ENCODE data around the gene FZD10.

FZD10 gene

DNA sequence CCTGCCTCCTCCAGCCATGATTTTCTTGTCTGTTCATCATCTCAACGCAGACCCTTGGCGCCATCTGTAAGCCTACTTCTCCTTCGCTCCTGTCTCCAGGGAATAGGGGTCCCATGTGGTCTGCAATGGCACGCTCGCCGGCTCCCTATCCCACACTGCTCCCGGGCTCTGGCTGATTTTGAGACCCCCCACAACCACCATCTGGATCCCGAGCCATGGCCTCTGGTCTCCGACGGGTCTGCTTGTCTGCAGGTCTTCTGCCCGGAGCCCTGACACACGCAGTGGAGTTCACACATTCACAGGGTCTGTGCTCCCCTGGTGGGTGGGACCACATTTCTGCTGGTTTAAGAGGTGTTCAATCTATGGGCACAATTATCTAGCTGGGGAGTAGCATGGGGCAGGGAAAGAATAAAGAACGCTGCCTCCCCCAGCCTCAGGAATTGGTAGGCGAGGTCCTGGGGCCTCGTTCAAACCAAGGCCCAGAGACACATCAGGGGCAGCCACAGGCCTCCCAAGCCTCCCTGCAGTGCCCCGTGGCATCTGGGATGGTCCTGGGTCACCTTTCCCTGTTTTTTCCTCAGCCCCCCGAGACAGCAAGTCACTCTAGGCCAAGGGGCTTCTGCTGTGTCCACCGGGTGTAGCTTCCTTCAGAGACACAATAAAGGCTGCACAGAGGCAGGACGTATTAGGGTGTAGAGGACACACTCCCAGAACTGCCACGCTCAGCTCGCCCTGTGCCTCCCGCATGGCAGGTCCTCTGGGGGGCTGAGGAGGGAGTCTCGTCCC is 21.5 kb downstream of the FZD10 start:
- DNase-seq = no peak

- DNase-seq = no peak
Measured at GRCh38 chr12:130184404-130185090, 22.3 kb downstream of the FZD10 start.

- no peak for DNase-seq
Measured at GRCh38 chr12:130185455-130186391, 23.5 kb downstream of the FZD10 start.

DNA sequence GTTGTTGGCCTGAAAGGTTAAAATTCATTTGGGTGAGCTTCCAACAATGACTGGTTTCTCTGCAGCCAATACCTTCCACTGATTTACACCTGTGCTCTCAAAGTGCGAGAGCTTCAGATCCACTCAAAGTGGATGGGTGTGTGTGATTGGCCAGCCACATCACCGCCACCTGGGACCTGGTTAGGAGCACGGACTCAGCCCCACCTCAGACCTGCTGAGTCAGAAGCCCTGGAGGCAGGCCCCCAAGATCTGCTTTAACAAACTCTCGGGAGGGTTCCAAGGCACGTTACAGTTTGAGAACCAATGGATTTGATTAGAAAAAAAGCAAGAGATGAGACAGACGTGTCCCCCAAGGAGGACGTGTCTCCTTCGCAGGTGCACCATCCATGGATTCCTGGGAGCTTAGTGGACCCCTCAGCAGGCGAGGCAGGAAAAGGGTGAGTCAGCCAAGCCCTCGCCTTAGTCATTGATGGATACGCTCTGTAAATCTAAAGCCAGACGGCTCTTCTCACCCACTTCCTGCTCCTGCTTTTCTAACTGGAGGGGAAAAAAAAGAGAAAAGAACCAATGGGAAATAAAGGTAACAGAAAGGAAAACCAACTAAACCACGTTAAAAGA is 24.5 kb downstream of the FZD10 start:
- DNase-seq = no peak

GRCh38 chr12:130192642-130193345 is 30.5 kb downstream of the FZD10 start:
- DNase-seq = no peak

DNA sequence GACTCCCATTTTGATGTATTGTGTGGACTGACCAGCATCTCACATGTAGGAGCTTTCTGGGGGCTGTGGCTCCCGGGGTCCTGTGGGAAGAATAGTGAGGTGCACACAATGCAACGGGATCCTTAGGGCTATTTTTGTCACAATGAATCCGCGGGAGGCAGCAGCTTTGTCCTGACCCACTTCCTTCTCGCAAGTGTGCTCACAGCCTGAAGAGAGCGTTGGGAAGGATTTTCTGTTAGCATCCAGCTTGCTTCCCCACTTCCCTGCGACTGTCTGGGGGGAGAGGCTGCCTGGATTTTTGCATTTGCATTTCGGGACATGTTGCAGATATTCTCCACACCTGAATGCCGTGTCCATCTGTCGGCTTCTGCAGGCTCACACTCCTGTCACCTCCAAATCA is 31.9 kb downstream of the FZD10 start:
- no peak for DNase-seq

DNA sequence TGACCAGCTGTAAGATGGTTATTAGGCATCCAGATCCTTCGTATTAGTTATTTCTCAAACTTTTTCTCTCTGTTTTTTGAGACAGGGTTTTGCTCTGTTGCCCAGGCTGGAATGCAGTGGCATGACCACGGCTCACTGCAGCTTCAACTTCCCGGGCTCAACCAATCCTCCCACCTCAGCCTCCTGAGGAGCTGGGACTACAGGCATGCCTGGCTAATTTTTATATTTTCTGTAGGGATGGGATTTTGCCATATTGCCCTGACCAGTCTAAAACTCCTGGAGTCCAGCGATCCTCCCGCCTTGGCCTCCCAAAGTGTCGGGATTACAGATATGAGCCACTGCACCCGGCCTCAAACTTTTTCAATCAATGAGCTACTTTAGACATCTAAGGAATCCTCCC is 33.1 kb downstream of the FZD10 start:
- DNase-seq = no peak

- DNase-seq = no peak
Measured at GRCh38 chr12:130195776-130196175, 33.5 kb downstream of the FZD10 start.

DNA sequence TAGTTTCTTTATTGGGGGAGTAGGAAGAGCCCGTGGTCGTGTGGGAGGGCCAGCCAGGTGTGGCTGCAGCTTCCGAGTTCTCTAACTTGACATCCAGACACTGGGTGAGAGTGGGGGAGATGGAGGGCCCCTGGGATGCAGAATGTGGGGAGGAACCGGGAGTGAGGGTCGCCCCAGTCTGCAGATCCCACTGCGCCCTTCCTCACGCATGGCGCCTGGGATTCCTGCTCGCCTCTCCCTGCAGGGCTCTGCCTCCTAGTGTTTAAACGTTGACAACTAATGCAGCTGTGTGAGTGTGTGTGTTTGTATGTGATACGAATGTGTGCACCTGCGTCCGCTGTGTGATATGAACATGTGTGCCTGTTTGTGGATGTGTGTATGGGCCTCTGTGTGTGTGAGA is 34.6 kb downstream of the FZD10 start:
- no peak for DNase-seq

GRCh38 chr12:130198026-130198662 is 35.9 kb downstream of the FZD10 start:
- no peak for DNase-seq

- DNase-seq = no peak
Measured at GRCh38 chr12:130198663-130199060, 36.4 kb downstream of the FZD10 start.

GRCh38 chr12:130199581-130200390 is 37.5 kb downstream of the FZD10 start:
- no peak for DNase-seq

GRCh38 chr12:130200445-130200844 is 38.2 kb downstream of the FZD10 start:
- no peak for DNase-seq

DNA sequence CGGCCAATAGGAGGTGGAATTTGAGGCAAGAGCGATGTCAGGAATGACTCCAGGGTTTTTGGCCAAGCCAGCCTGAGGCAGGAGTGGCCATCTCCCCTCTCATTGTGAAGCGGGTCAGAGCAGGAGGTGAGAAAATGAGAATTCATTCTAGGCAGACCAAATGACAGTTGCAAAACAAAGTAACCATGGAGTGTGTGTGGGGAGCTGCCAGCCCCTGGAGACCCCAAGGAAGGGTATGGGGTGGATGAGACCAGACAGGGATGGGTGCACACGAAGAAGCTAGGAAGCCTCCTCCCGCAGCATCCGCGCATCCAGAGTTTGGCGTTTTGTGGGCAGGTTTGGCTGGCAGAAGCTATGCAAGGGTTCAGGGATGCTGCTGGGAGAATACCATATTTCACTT is 38.8 kb downstream of the FZD10 start:
- DNase-seq = no peak

DNA sequence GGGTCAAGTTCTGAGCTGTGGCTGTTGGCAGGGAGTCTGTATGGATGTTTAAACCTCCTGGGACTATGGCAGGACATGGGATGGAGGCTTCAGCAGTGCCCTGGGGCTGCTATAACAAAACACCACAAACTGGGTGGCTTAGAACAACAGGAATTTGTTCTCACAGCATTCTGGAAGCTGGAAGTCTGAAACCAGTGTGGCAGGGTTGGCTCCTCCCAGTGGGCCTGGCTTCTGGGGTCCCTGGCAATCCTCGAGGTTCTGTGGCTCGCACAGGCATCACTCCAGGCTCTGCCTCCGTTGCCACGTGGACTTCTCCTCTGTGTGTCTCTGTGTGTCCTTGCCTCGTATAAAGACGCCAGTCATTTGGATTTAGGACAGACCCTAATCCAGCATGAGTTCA is 39.9 kb downstream of the FZD10 start:
- no peak for DNase-seq

- no peak for DNase-seq
Measured at GRCh38 chr12:130203151-130203550, 40.9 kb downstream of the FZD10 start.

DNA sequence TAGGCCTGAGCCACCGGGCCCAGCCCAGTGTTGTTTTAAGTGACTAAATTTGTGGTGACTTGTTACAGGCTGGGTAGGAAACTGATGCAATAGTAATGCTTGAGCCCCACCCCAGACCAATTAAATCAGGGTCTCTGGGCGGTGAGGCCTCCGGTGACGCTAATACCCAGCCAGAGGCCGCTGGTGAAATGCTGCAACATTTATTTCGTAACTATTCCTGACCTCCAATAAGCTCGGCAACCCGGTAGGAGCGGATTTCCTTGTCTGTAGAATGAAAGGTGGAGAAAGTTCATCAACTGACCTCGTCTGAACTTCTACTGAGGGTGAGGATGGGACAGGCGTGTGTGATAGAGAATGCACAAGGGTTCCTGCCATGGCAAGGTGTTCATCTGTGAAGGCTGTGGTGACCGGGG is 42.3 kb downstream of the FZD10 start:
- no peak for DNase-seq

GRCh38 chr12:130205495-130205894 is 43.2 kb downstream of the FZD10 start:
- DNase-seq = no peak

DNA sequence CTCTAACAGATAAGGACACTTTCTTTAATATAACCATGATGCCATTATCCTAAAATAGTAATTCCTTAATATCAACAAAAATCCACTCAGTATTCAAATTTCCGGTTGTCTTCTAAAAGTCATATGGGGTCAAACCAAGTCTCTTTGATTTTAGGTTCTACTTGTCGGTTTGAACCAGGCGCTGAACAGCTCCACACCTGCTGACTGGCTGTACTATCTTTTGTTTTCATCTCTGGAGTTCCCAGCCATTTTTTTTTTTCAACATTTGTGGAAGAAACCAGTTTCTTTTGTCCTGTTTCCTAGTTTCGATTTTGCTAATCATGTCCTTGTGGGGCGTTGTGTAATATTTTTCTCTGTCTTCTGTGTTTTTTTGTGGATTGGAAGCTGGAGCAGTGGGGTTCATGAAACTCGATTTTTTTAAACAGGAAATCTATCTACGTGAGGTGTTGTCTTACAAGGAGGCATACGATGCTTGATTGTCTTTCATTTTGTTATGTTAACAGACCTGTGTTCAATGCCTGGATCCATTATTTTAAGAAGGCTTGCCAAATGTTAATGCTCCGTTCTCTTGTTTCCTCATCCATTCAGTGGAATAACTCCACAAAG is 50.2 kb downstream of the FZD10 start:
- no peak for DNase-seq

DNA sequence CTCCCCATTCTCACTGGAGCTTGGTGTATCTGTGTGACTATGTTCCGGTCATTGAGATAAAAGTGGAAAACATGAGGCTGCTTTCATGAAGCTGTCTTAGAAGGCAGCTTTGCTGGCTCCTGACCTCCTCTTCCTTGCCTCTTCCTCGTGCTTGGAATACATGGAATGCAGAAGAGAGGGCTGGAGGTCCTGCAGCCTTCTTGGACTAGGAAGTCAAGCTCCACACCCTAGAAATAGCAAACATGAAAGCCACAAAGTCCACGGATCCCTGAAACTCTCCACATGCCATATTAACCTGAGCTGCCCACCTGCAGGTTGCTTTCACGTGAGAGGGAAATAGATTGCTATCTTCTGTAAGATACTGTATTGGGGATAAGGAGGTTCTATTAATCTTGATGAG is 51.0 kb downstream of the FZD10 start:
- DNase-seq = no peak
